HEK293 (cell line): ENCODE measurements around the gene TMEM79.
A peak's percentile ranks its signal among the peaks of the same experiment; 100 is the strongest.

ENCODE experiments used
- EGR2 ChIP-seq: fragments of 450-650 bp; formaldehyde crosslinking; IDR thresholded peaks from 2 replicates; pipeline ENCODE4 v1.5.1; 2016; ENCODE audit warnings: low read depth, missing biosample characterization, missing genetic modification characterization
- GFI1B ChIP-seq: fragments of 450-650 bp; formaldehyde crosslinking; IDR thresholded peaks from 2 replicates; pipeline ENCODE4 v1.5.1; 2016; ENCODE audit warnings: missing biosample characterization, missing genetic modification characterization
- GLIS1 ChIP-seq: fragments of 450-650 bp; formaldehyde crosslinking; IDR thresholded peaks from 2 replicates; pipeline ENCODE4 v1.5.1; 2016; ENCODE audit warnings: missing biosample characterization, missing genetic modification characterization
- HOXA7 ChIP-seq: sonication (generic); formaldehyde crosslinking; IDR thresholded peaks from 2 replicates; pipeline ENCODE4 v1.8.1; 2022; ENCODE audit warnings: missing genetic modification reagents, borderline replicate concordance
- IKZF3 ChIP-seq: fragments of 450-650 bp; IDR thresholded peaks from 2 replicates; pipeline ENCODE4 v1.5.0; 2018; ENCODE audit warnings: missing biosample characterization, mild to moderate bottlenecking, missing genetic modification characterization, moderate library complexity
- MEIS1 ChIP-seq: sonication (generic); formaldehyde crosslinking; IDR thresholded peaks from 2 replicates; pipeline ENCODE4 v1.8.1; 2022; ENCODE audit warnings: missing genetic modification reagents, mild to moderate bottlenecking, borderline replicate concordance
- MZF1 ChIP-seq: fragments of 450-650 bp; formaldehyde crosslinking; IDR thresholded peaks from 2 replicates; pipeline ENCODE4 v1.5.1; 2017; ENCODE audit warnings: missing biosample characterization, missing genetic modification characterization, borderline replicate concordance
- PATZ1 ChIP-seq: fragments of 450-650 bp; formaldehyde crosslinking; IDR thresholded peaks from 2 replicates; pipeline ENCODE4 v1.5.1; 2016; ENCODE audit warnings: missing biosample characterization, missing genetic modification characterization
- PBX3 ChIP-seq: sonication (generic); formaldehyde crosslinking; IDR thresholded peaks from 2 replicates; pipeline ENCODE4 v1.8.1; 2022; ENCODE audit warnings: mild to moderate bottlenecking, moderate library complexity, missing genetic modification reagents
- PRDM6 ChIP-seq: fragments of 450-650 bp; formaldehyde crosslinking; IDR thresholded peaks from 2 replicates; pipeline ENCODE4 v1.5.1; 2017; ENCODE audit warnings: missing biosample characterization, missing genetic modification characterization
- TCF7L2 ChIP-seq: IDR thresholded peaks from 2 replicates; pipeline ENCODE4 v1.6.1; 2011; ENCODE audit warnings: low read depth, mild to moderate bottlenecking, inconsistent platforms, low read length, moderate library complexity, borderline replicate concordance
- TRIM28 ChIP-seq: IDR thresholded peaks from 2 replicates; pipeline ENCODE4 v1.6.1; 2011; ENCODE audit warnings: low read length, control low read depth, borderline replicate concordance
- ZBTB17 ChIP-seq: fragments of 450-650 bp; formaldehyde crosslinking; IDR thresholded peaks from 2 replicates; pipeline ENCODE4 v1.5.1; 2016; ENCODE audit warnings: missing biosample characterization, missing genetic modification characterization
- ZBTB21 ChIP-seq: fragments of 450-650 bp; formaldehyde crosslinking; IDR thresholded peaks from 2 replicates; pipeline ENCODE4 v1.5.1; 2017; ENCODE audit warnings: missing biosample characterization, missing genetic modification characterization
- ZBTB7A ChIP-seq: fragments of 450-650 bp; formaldehyde crosslinking; IDR thresholded peaks from 2 replicates; pipeline ENCODE4 v1.5.1; 2016; ENCODE audit warnings: low read depth, missing biosample characterization, missing genetic modification characterization
- ZEB2 ChIP-seq: fragments of 450-650 bp; formaldehyde crosslinking; IDR thresholded peaks from 2 replicates; pipeline ENCODE4 v1.5.1; 2016; ENCODE audit warnings: missing biosample characterization, missing genetic modification characterization
- ZFHX2 ChIP-seq: fragments of 450-650 bp; formaldehyde crosslinking; conservative IDR thresholded peaks from 2 replicates; pipeline ENCODE4 v1.5.1; 2016; ENCODE audit warnings: missing biosample characterization, missing genetic modification characterization
- ZNF121 ChIP-seq: fragments of 450-650 bp; formaldehyde crosslinking; IDR thresholded peaks from 2 replicates; pipeline ENCODE4 v1.5.1; 2016; ENCODE audit warnings: missing biosample characterization, missing genetic modification characterization
- ZNF16 ChIP-seq: fragments of 450-650 bp; formaldehyde crosslinking; IDR thresholded peaks from 2 replicates; pipeline ENCODE4 v1.5.1; 2016; ENCODE audit warnings: low read depth, missing biosample characterization, missing genetic modification characterization
- ZNF223 ChIP-seq: fragments of 450-650 bp; formaldehyde crosslinking; IDR thresholded peaks from 2 replicates; pipeline ENCODE4 v1.5.1; 2016; ENCODE audit warnings: missing biosample characterization, missing genetic modification characterization
- ZNF239 ChIP-seq: fragments of 450-650 bp; formaldehyde crosslinking; IDR thresholded peaks from 2 replicates; pipeline ENCODE4 v1.5.1; 2016; ENCODE audit warnings: missing biosample characterization, missing genetic modification characterization
- ZNF274 ChIP-seq, 2 experiments: fragments of 200-500 bp in 1 of 2; fragments of 450-650 bp in 1 of 2; sonication (Bioruptor generic) in 1 of 2; formaldehyde crosslinking in 1 of 2; IDR thresholded peaks; 2 replicates each; pipeline versions ENCODE4 v1.5.1 to v1.6.1; 2014 to 2016; ENCODE audit warnings: borderline replicate concordance in 1 of 2, inconsistent platforms in 1 of 2, low read length in 1 of 2, missing biosample characterization in 1 of 2, missing genetic modification characterization in 1 of 2
- ZNF311 ChIP-seq: fragments of 450-650 bp; formaldehyde crosslinking; IDR thresholded peaks from 2 replicates; pipeline ENCODE4 v1.5.1; 2017; ENCODE audit warnings: missing biosample characterization, missing genetic modification characterization, borderline replicate concordance
- ZNF37A ChIP-seq: fragments of 450-650 bp; IDR thresholded peaks from 2 replicates; pipeline ENCODE4 v1.5.1; 2018; ENCODE audit warnings: missing biosample characterization, missing genetic modification characterization
- ZNF473 ChIP-seq: fragments of 450-650 bp; formaldehyde crosslinking; IDR thresholded peaks from 2 replicates; pipeline ENCODE4 v1.5.1; 2017; ENCODE audit warnings: missing biosample characterization, missing genetic modification characterization
- ZNF513 ChIP-seq: fragments of 450-650 bp; IDR thresholded peaks from 2 replicates; pipeline ENCODE4 v1.5.1; 2018; ENCODE audit warnings: missing biosample characterization, missing genetic modification characterization
- ZNF560 ChIP-seq: fragments of 450-650 bp; formaldehyde crosslinking; IDR thresholded peaks from 2 replicates; pipeline ENCODE4 v1.5.1; 2017; ENCODE audit warnings: missing biosample characterization, missing genetic modification characterization, borderline replicate concordance
- ZNF785 ChIP-seq: fragments of 450-650 bp; formaldehyde crosslinking; IDR thresholded peaks from 2 replicates; pipeline ENCODE4 v1.5.1; 2016; ENCODE audit warnings: missing biosample characterization, missing genetic modification characterization
- ZNF791 ChIP-seq: fragments of 450-650 bp; formaldehyde crosslinking; IDR thresholded peaks from 2 replicates; pipeline ENCODE4 v1.5.1; 2016; ENCODE audit warnings: missing biosample characterization, missing genetic modification characterization
- ZNF792 ChIP-seq: fragments of 450-650 bp; formaldehyde crosslinking; IDR thresholded peaks from 2 replicates; pipeline ENCODE4 v1.5.1; 2016; ENCODE audit warnings: missing biosample characterization, missing genetic modification characterization
- ZSCAN23 ChIP-seq: fragments of 450-650 bp; formaldehyde crosslinking; IDR thresholded peaks from 2 replicates; pipeline ENCODE4 v1.5.1; 2016; ENCODE audit warnings: missing biosample characterization, missing genetic modification characterization
- TF ChIP-seq, protein P1 (sequence below): fragments of 450-650 bp; formaldehyde crosslinking; IDR thresholded peaks from 2 replicates; pipeline ENCODE4 v1.5.1; 2016; ENCODE audit warnings: missing biosample characterization, missing genetic modification characterization, borderline replicate concordance

The TMEM79 gene

DNA sequence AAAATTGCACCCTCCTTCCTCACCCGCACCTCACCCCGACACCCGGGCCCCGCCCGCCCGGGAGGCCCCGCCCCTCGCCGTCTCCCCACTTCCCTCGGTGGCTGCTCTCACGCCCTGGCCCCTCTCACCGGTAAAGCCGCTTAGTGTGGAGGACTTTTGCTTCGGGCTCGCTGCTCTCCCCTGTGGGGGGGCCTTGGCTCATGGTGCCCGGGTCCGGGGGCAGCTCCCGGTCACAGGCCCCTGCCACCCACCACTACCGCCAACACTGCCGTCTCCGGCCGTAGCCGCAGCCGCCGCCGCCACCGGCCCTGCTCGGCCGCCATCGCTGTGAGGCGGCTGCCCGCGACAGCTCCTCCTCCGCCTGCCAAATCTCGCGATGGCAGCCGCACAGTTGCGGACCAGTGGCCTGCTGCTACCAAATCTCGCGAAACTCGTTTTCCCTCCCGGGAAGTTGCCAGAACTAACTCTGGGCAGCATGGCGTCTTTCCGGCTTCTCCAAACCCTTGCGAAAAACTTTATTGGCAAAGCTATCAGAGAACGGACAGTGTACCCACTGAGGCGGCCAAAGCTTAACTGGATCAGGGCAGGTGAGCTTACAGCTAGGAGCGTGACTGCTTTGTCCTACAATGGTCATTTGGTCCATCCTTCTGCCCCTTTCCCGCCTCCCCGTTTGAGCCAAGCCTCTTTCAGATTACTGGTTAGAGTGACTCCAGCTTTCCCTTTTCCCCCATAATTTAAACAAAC lies 1.5 kb upstream of the TMEM79 start, which contains the start of gene SMG5 (continued):
- TF ChIP-seq ZNF513 (tag by site-specific recombination) (peak; percentile 46; the same call in 1 of the 2 replicates), ZBTB7A (tag by site-specific recombination) (no peak), GLIS1 (tag by site-specific recombination) (peak; percentile 88), ZNF473 (tag by site-specific recombination) (no peak), PRDM6 (tag by site-specific recombination) (no peak; the same call in none of the 2 replicates), ZSCAN23 (tag by site-specific recombination) (0 out of 2 replicates have a peak, but pooled peaks have one; percentile 78), ZNF121 (tag by site-specific recombination) (no peak), ZEB2 (tag by site-specific recombination) (peak; percentile 89; the same call in 1 of the 2 replicates), GFI1B (tag by site-specific recombination) (no peak; the same call in 1 of the 2 replicates), ZNF16 (no peak), ZNF274 (IDR thresholded peaks at IDR 0.05; ENCODE audit: low read length) (no peak), ZNF274 (tag by site-specific recombination; IDR thresholded peaks at IDR 0.05; ENCODE audit: borderline replicate concordance) (no peak), ZNF791 (tag by site-specific recombination) (no peak), ZBTB21 (tag by site-specific recombination) (peak; percentile 88), TCF7L2 (no peak), ZNF311 (tag by site-specific recombination) (no peak), ZNF560 (tag by site-specific recombination) (no peak), EGR2 (tag by site-specific recombination) (peak; percentile 63; the same call in 1 of the 2 replicates), PBX3 (no peak), MZF1 (no peak), ZNF37A (tag by site-specific recombination) (no peak), ZNF785 (tag by site-specific recombination) (0 out of 2 replicates have a peak, but pooled peaks have one; percentile 73), ZNF223 (tag by site-specific recombination) (no peak), IKZF3 (tag by site-specific recombination) (peak; percentile 86), MEIS1 (CRISPR knock-in tag) (no peak), ZBTB17 (tag by site-specific recombination) (peak; percentile 96), PATZ1 (tag by site-specific recombination) (peak; percentile 64; the same call in 1 of the 2 replicates), HOXA7 (no peak), TRIM28 (peak; percentile 71), ZNF792 (no peak), ZNF239 (tag by site-specific recombination) (no peak), ZFHX2 (tag by site-specific recombination) (peak; percentile 71)
- TF ChIP-seq, protein P1, sequence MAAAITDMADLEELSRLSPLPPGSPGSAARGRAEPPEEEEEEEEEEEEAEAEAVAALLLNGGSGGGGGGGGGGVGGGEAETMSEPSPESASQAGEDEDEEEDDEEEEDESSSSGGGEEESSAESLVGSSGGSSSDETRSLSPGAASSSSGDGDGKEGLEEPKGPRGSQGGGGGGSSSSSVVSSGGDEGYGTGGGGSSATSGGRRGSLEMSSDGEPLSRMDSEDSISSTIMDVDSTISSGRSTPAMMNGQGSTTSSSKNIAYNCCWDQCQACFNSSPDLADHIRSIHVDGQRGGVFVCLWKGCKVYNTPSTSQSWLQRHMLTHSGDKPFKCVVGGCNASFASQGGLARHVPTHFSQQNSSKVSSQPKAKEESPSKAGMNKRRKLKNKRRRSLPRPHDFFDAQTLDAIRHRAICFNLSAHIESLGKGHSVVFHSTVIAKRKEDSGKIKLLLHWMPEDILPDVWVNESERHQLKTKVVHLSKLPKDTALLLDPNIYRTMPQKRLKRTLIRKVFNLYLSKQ (tag by site-specific recombination): no peak
